Activated CD4-positive, alpha-beta T cell treated with anti-CD3 and anti-CD28 coated beads for 1 hour (primary cell): ENCODE results near the gene FBXW12.
A peak's percentile ranks its signal among the peaks of the same experiment; 100 is the strongest.

Source experiments
- DNase-seq: peaks from one replicate; pipeline ENCODE4 v3.0.0-alpha.2; 2020

The FBXW12 gene

GRCh38 chr3:48436855-48437254 is 64.8 kb downstream of the FBXW12 start:
- DNase-seq = no peak

DNA sequence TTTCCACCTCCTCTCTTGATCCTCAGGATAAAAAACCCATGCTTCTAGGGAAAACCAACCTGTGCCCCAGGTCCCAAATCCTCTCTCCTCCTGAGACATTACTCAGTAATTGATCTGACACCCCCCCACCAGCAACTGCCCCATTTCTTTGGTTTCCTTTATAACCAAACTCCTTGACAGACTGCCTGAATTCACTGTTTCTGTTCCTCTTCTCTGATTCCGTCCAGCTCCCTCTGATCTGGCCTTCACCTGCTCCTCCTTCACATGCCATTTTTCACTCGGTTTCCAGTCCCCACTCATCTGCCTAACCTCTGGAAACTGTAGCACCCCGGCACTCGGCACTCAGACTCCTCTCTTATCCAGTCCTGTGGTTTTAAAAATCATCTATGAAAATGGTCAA is 65.8 kb downstream of the FBXW12 start:
- no peak for DNase-seq

GRCh38 chr3:48439820-48440589 is 68.0 kb downstream of the FBXW12 start, which contains the start of the genes CCDC51 and TMA7:
Gene CCDC51, minus strand, starts transcription at chr3:48440119. Its CDS starts 4,991 bp downstream, at chr3:48435128.
Gene TMA7, plus strand, starts transcription at chr3:48440257. Its CDS starts 40 bp downstream, at chr3:48440297.
- peak; percentile 97 for DNase-seq

- DNase-seq = no peak
These were observed 68.6 kb downstream of the FBXW12 start for GRCh38 chr3:48440590-48440958.

DNA sequence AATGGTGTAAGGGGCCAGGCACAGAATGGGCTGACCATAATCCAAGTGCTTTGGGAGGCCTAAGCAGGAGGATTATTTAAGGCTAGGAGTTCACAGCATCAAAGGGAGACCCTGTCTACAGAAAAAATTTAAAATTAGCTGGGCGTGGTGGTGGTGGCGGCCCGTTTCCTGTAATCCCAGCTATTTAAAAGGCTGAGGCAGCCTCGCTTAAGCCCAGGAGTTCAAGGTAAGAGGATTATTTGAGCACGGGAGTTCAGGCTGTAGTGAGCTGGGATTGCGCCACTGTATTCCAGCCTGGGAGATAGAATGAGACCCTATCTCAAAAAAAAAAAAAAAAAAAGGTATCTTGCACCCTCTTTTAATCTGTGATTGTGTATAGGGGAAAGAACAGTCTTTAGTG is 69.9 kb downstream of the FBXW12 start:
- no peak for DNase-seq
